ENCODE data around the gene WDR77.

The WDR77 gene

GRCh38 chr1:111488669-111489068, 39.6 kb upstream of the WDR77 start:
- H3K4me3 ChIP-seq (replicated peaks; ENCODE audit: low read depth, low read length) = no peak overlapping the region
- DNase-seq (ENCODE audit: extremely low read depth, low read depth) = no peak
- no peak for TF ChIP-seq CTCF (IDR thresholded peaks at IDR 0.05; ENCODE audit: low read depth, low read length, missing control alignments)

- no peak overlapping the region for H3K4me3 ChIP-seq (replicated peaks; ENCODE audit: low read depth, low read length)
- DNase-seq (ENCODE audit: extremely low read depth, low read depth) = no peak
- TF ChIP-seq CTCF (IDR thresholded peaks at IDR 0.05; ENCODE audit: low read depth, low read length, missing control alignments) = no peak
These were observed 38.1 kb upstream of the WDR77 start for GRCh38 chr1:111487133-111487532.

GRCh38 chr1:111486431-111486830, 37.4 kb upstream of the WDR77 start:
- no peak overlapping the region for H3K4me3 ChIP-seq (replicated peaks; ENCODE audit: low read depth, low read length)
- TF ChIP-seq CTCF (IDR thresholded peaks at IDR 0.05; ENCODE audit: low read depth, low read length, missing control alignments) = no peak
- DNase-seq (ENCODE audit: extremely low read depth, low read depth) = no peak

GRCh38 chr1:111484391-111485026, 35.5 kb upstream of the WDR77 start:
- H3K4me3 ChIP-seq (replicated peaks; ENCODE audit: low read depth, low read length) = no peak overlapping the region
- no peak for DNase-seq (ENCODE audit: extremely low read depth, low read depth)
- no peak for TF ChIP-seq CTCF (IDR thresholded peaks at IDR 0.05; ENCODE audit: low read depth, low read length, missing control alignments)

GRCh38 chr1:111483876-111484275, 34.8 kb upstream of the WDR77 start:
- no peak for TF ChIP-seq CTCF (IDR thresholded peaks at IDR 0.05; ENCODE audit: low read depth, low read length, missing control alignments)
- no peak for DNase-seq (ENCODE audit: extremely low read depth, low read depth)
- no peak overlapping the region for H3K4me3 ChIP-seq (replicated peaks; ENCODE audit: low read depth, low read length)

GRCh38 chr1:111483166-111483565, 34.1 kb upstream of the WDR77 start:
- no peak overlapping the region for H3K4me3 ChIP-seq (replicated peaks; ENCODE audit: low read depth, low read length)
- DNase-seq (ENCODE audit: extremely low read depth, low read depth) = no peak
- no peak for TF ChIP-seq CTCF (IDR thresholded peaks at IDR 0.05; ENCODE audit: low read depth, low read length, missing control alignments)

All from HFF-Myc (cell line).